Panc1 (cell line): ENCODE results near the gene ABHD16B. TPM values are rescaled to one million over a fixed set of nuclear protein-coding genes. Genes with fewer than 3 reads are reported as not detected.

Experiments
- ATAC-seq: fragments of 200-7000 bp; cut with Tn5 transposase; 2 replicates; pipeline ENCODE4 v1.9.1; 2020; ENCODE audit warnings: mild to moderate bottlenecking, moderate library complexity
- BruUV-seq: library from RNA; stranded (reverse); fragments of 400-500 nt; replicated peaks from 2 replicates; lab custom pipeline; 2021; lab: Mats Ljungman, UMichigan
- CTCF ChIA-PET: fragments of 300-600 bp; sonication (Branson Sonifier 250); formaldehyde crosslinking; loops from one replicate; lab custom pipeline; 2022; ENCODE audit warnings: antibody characterized with exemption; lab: Charles Lee
- POLR2A ChIA-PET: fragments of 300-600 bp; sonication (Branson Sonifier 250); formaldehyde crosslinking; loops from one replicate; lab custom pipeline; 2022; ENCODE audit warnings: antibody characterized with exemption; lab: Charles Lee
- DNase-seq: peaks from one replicate; pipeline ENCODE4 v3.0.0-alpha.2; 2010; ENCODE audit warnings: low read depth, low spot score
- H3K27ac ChIP-seq: 2 replicates; pipeline ENCODE4 v1.5.1; 2011; ENCODE audit warnings: mild to moderate bottlenecking, low read length, inconsistent platforms
- H3K27me3 ChIP-seq: fragments of 200-500 bp; sonication (Bioruptor generic); 2 replicates; pipeline ENCODE4 v1.6.0; 2014; ENCODE audit warnings: low read length, inconsistent platforms; ENCODE audit not compliant: control insufficient read depth, insufficient read depth
- H3K36me3 ChIP-seq: fragments of 200-500 bp; sonication (Bioruptor generic); 2 replicates; pipeline ENCODE4 v1.5.1; 2014; ENCODE audit warnings: inconsistent platforms, mild to moderate bottlenecking, low read length, moderate library complexity; ENCODE audit not compliant: control insufficient read depth, insufficient read depth
- H3K4me1 ChIP-seq: 2 replicates; pipeline ENCODE4 v1.5.1; 2011; ENCODE audit warnings: inconsistent platforms, mild to moderate bottlenecking, low read length, moderate library complexity; ENCODE audit not compliant: control insufficient read depth, insufficient read depth
- H3K4me3 ChIP-seq, 2 experiments: 2 replicates each; pipeline ENCODE4 v1.5.1; 2011 to 2012; ENCODE audit warnings: low read depth in 2 of 2, low read length in 2 of 2, mild to moderate bottlenecking in 2 of 2, inconsistent platforms in 1 of 2, moderate library complexity in 1 of 2
- H3K9me3 ChIP-seq: fragments of 200-500 bp; sonication (Bioruptor generic); 2 replicates; pipeline ENCODE4 v1.5.1; 2014; ENCODE audit warnings: low read depth, mild to moderate bottlenecking, inconsistent platforms, low read length, moderate library complexity; ENCODE audit not compliant: control insufficient read depth, insufficient read depth
- CTCF ChIP-seq: fragments of 450-650 bp; IDR thresholded peaks from 2 replicates; pipeline ENCODE4 v1.5.1; 2017; ENCODE audit warnings: mild to moderate bottlenecking
- POLR2AphosphoS5 ChIP-seq: IDR thresholded peaks from 2 replicates; pipeline ENCODE4 v1.6.1; 2012; ENCODE audit warnings: mild to moderate bottlenecking, low read depth, low read length, moderate library complexity
- REST ChIP-seq, 2 experiments: IDR thresholded peaks; 2 replicates each; pipeline ENCODE4 v1.6.1; 2011 to 2012; ENCODE audit warnings: low read depth in 2 of 2, control low read depth in 1 of 2, low read length in 1 of 2, mild to moderate bottlenecking in 1 of 2, moderate library complexity in 1 of 2; ENCODE audit not compliant: insufficient read depth in 1 of 2
- SIN3A ChIP-seq: IDR thresholded peaks from 2 replicates; pipeline ENCODE4 v1.6.1; 2012; ENCODE audit warnings: low read depth, mild to moderate bottlenecking, low read length, moderate library complexity, borderline replicate concordance; ENCODE audit not compliant: insufficient read depth
- TCF7L2 ChIP-seq: IDR thresholded peaks from 2 replicates; pipeline ENCODE4 v1.6.1; 2011; ENCODE audit warnings: mild to moderate bottlenecking, low read depth, low read length, inconsistent platforms
- in situ Hi-C: cut with HindIII; loops from 2 replicates; pipeline ENCODE4 v1.10.0; 2016; ENCODE audit warnings: low sequenced_read_pairs, low pct_unique_long_range_greater_than_20kb
- intact Hi-C: fragments of 100-400 bp; cut with micrococcal nuclease; formaldehyde crosslinking; loops from one replicate; pipeline ENCODE4 v1.10.0; 2022; ENCODE audit not compliant: unreplicated experiment
- total RNA-seq: library from RNA; stranded (reverse); gene quantifications from one replicate; pipeline ENCODE4 v1.2.1, GENCODE V29; 2021; ENCODE audit not compliant: unreplicated experiment

ABHD16B gene
- total RNA-seq, 1 experiment from 2014 or later = not detected

- Histone ChIP-seq H3K4me1 (peaks cover 28% of the 10 kb centered on the region), H3K4me3 (no peak overlapping the region), H3K27ac (0 out of 2 replicates have a peak overlapping the region, but pooled peaks have one; percentile 23), H3K9me3 (no peaks in the 10 kb centered on the region), H3K27me3 (no peaks in the 10 kb centered on the region), H3K36me3 (no peaks in the 10 kb centered on the region)
- BruUV-seq = no TSS peak
- POLR2A ChIA-PET = no interaction called here
- in situ Hi-C loops (no loop called here), intact Hi-C loops (no loop called here)
- CTCF ChIA-PET = no interaction called here
- TF ChIP-seq POLR2AphosphoS5 = no peak
- no peak for TF ChIP-seq CTCF
- TF ChIP-seq TCF7L2 = no peak
- no peak for TF ChIP-seq SIN3A
- no peak for TF ChIP-seq REST (IDR thresholded peaks at IDR 0.05; ENCODE audit: insufficient read depth in 1 of 2, low read depth in 2 of 2, low read length in 1 of 2)
- ATAC-seq (no peak), DNase-seq (no peak)
Observed at GRCh38 chr20:63833776-63834490, 27.4 kb upstream of the ABHD16B start.

GRCh38 chr20:63834491-63834880 lies 26.8 kb upstream of the ABHD16B start:
- Histone ChIP-seq H3K9me3 (no peaks in the 10 kb centered on the region), H3K36me3 (no peaks in the 10 kb centered on the region), H3K4me1 (peaks cover 22% of the 10 kb centered on the region), H3K27me3 (no peaks in the 10 kb centered on the region), H3K27ac (peak overlapping the region; percentile 44; the same call in 1 of the 2 replicates), H3K4me3 (no peak overlapping the region)
- in situ Hi-C loops = no loop called here
- TF ChIP-seq TCF7L2 (no peak), REST (IDR thresholded peaks at IDR 0.05; ENCODE audit: insufficient read depth in 1 of 2, low read depth in 2 of 2, low read length in 1 of 2) (no peak), SIN3A (no peak), POLR2AphosphoS5 (no peak), CTCF (no peak)
- DNase-seq = no peak
- no TSS peak for BruUV-seq
- ChIA-PET POLR2A (no interaction called here), CTCF (interaction anchor here (0.6 kb wide), 1 partner anchor 127 kb away, joined by 3 read pairs; no protein-coding TSS in a partner anchor)
- intact Hi-C loops = no loop called here
- no peak for ATAC-seq
